HG03135 (cell line): ENCODE measurements around the gene FARP1.

Experiments used
- ATAC-seq: cut with Tn5 transposase; IDR thresholded peaks from one replicate; pipeline ENCODE4 v1.9.1; 2021; ENCODE audit warnings: mild to moderate bottlenecking, moderate library complexity; ENCODE audit not compliant: unreplicated experiment

Gene FARP1

DNA sequence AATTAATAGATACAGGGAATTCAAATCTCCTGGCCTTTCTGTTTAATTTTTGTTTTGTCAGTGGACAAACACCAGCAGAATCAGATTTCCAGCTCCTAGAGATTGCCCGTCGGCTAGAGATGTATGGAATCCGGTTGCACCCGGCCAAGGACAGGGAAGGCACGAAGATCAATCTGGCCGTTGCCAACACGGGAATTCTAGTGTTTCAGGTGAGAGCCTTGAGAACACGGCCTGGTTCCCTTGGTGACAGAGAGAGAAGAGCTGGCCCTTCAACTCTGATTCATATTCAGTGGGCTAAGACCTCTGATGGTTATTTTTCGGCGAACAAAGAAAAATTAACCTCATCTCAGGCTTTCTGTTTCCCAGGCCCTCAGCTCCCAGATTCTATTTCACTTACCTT, 242.7 kb downstream of the FARP1 start:
- no peak for ATAC-seq

DNA sequence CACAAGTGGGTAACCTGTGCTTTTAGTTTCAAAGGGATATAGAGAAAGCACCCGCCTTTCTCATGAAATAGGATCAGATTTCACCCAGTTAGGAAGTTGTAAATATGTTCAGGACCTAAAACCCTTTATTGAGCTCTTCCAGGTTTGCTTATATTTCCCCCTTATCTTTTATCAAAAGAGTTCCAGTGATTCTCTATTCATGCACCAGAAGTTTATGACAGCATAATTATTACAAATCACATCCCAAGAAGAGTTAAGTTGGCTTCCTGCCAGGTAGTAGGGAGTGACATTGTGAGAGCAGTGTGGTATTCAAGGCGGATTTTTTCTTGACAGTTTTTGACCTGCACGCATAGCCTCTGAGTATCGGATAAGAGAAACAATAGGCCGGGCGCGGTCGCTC, 243.7 kb downstream of the FARP1 start:
- ATAC-seq: no peak

DNA sequence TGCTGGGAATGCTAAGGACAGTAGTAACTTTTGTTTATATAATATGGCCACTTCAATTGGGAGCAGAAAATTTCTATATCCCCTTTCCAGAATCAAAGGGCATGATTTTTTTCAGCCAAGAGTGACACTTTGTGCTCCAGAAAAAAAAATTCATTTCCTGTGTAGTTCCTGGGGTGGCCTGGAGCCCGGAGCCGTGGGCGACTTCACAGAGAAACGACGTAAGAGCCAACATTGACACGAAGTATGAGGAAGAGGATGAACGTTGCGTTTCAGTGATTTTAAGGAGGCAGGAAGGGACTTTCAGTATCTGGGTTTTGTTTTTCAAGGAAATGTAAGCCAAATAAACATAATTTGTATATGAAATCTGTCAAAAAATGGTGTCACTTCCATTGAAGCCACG, 246.4 kb downstream of the FARP1 start:
- ATAC-seq: no peak

DNA sequence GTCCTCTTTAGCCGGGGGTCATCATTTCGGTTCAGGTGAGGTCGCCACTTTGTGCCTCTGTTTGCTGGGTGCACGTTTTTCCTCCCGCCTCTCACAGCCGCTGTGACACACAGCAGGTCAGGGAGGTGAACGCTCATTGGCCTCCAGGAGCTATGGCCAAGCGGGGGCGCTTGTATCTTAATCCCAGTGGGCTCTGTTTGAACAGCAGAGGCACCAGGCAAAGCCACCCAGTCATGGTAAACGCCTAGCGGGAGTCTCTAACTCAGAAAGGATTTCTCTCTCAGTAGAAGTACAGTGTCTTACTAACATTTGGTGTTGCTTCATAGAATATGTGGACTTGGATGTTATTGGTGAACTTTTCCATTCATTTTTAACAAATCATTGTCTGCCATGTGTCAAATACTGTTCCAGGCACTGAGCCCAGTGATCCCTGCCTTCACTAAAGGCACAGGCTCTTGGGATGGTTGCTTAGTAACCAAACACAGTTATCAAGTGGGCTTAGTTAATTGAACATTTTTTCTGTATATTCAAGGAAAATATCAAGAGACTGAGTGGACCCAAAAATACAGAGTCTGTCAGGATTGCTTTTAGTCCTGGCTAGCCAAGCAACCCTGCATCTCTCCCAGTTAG, 247.3 kb downstream of the FARP1 start:
- no peak for ATAC-seq

DNA sequence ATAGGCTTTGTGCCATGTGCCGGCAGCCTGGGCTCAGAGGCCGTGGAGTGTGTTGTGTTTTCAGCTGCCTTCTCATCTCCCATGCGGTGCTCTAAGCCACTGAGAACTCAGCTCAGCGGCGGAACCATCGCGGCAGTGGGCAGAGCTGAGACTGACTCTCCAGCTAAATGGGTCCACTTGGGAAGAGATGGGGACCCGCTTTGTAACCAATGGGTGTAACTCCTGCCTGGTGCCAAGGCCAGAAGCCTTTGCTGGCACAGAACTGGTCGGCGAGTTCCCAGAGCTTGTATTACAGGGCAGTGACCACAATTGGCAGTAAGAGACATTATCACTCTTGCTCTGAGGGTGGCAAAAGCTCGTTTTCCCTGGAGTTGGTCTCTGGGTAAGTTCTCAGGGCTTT, 251.0 kb downstream of the FARP1 start:
- ATAC-seq: no peak

DNA sequence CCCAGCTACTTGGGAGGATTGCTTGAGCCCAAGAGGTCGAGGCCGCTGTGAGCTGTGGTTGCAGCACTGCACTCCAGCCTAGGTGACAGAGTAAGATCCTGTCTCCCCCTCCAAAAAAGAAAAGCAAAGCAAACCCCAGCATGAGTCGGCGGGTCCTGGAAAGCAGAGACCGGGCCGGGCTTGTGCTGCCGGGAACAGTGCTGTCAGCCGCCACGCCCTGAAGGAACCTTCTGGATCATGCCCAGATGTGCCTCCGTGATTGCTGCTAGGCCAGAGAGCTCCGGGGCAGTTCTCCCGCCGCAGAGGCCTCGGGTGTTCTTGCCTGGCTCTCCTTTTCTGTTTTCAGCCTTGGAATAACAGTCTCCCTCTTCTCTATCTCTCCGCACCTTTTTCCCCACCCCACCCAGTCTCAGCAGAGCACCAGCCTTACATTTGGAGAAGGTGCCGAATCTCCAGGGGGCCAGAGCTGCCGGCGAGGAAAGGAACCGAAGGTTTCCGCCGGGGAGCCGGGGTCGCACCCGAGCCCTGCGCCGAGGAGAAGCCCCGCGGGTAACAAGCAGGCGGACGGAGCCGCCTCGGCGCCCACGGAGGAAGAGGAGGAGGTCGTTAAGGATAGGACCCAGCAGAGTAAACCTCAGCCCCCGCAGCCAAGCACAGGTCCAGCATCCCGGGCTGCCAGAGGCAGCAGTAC, 252.1 kb downstream of the FARP1 start:
- no peak for ATAC-seq

DNA sequence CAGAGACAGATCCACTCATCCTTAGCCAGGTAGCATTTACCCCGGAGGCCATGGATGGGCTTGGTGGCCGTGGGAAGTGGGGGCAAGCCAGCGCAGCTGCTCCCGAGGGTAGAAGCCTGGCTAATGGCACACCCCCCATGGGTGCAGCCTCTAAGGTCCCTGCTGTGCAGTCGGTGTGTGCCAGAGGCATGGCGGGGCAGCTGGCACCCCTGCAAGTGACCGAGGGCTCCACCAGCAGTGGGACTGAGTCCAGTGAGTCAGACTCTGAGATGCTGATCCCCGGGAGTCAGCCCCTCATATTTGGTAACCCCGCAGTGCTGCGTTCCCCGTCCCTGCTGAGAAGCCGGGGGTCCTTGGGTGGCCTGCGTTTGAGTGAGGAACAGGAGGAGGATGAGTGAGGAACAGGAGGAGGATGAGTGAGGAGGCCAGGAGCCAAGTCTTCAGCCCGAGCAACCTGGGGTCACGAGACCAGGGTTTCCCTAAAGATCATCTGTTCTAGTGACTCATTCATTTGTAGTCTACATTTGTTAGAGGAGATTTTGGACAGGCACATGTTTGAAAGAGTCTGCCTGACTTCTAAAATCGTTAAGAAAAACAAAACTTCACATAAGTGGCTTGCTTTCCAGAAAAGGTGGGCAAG, 253.3 kb downstream of the FARP1 start:
- no peak for ATAC-seq

DNA sequence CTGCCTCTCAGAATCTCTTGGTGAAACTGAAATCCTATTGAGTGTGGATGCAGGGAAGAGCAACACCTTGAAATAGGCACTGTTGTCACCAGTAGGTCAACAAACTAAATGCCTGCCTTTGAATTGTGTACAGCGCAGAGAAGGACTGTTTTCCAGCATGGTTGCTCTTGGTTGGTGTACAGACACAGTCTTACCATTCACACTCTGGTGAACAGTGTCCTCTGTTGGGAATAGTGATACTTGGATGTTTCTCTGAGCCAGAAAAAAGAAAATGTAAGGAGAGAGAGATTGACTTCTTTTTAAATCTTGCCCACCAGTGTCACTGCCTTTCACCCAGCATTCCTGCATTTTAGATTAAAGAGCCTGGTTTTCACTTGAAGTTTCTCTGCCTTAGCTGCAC, 254.3 kb downstream of the FARP1 start:
- no peak for ATAC-seq

DNA sequence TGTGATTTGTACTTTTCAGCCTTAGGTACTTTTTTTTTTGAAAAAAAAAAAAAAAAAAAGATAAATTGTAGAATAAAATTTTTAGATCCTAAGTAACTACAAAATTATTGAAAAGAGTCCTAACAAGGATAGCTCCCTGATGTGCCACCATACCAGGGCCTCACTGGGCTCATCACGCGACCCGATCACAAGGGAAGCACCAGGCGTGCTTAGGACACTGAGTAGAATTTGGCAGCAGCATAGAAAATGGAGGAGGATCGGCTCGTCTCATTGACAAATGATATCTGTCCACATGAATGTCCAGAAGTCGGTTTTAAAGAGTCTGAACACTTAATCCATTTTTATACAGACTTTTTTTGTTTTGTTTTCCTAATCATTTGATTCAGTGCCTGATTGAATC, 255.0 kb downstream of the FARP1 start:
- no peak for ATAC-seq

DNA sequence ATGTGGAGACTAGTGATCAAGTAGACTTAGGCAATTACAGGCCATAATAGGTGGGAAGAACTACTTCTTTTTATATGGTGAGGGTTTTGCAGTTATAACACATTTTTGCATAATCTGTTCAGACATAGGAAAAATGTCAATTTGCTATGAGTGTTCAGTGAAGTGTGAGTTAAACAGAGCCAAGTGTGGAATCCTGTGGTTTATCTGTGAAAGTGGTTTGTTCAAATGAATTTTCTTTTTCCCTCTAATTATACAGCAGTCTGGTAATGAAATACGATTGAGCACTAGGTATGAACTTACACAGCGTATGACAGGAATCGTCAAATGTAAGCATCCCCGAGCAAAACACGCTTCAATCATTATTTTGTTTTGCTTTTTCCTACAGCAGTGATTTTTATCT, 255.7 kb downstream of the FARP1 start:
- no peak for ATAC-seq

DNA sequence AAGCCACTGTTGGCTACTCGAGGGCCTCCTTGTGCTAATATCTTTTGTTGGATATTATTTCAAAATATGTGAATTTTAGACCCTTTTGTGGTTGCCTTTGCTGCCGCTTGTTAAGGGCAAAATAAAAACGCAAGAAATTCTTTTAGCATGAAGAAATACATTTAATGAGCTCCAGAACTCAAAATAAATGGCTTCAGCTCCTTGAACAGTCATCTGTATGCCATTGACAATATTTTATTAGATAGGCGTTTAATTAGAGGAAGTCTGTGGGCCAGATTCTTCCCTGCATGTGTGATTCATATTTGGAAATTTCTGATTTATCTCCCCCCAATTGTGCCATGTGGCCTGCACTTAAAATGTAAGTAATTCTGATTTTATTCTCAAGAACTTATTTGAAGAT, 256.9 kb downstream of the FARP1 start:
- ATAC-seq: no peak

DNA sequence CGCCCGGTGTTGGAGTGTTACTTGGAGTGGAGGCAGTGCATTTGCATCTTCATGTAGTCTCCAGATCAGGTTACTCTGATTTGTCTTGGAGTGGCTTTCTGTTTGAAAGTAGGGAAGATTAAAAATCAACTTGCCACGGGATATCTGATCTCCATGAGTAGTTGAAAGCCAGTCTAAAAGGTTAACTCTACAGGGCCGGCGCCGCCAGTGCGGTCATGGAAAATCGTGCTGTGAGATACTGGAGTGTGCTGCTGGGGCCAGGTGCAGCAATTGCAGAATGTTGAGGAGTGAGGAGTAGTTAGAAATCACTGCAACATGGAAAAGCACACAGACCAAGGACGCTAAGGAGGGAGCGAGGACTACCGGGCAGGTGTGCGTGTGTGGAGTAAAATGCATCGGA, 259.0 kb downstream of the FARP1 start:
- no peak for ATAC-seq

DNA sequence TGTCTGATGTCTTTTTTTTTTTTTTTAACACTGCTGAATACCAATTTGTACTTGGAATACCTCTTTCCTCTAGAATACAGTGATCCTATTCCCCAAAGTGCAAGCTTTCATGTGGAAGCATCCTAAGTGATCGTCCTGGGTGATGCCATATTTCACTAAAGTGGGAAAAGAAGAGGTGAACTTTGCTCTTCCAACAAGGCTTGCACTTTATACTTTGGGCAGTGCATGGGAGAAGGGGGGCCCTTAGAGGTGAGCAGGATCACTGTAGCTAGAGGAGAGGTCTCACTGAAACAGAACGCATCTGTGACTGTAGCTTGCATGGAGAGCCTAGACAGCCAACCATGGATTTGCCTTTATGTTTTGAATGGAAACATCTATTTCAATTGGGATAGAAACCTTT, 260.2 kb downstream of the FARP1 start:
- ATAC-seq: no peak

DNA sequence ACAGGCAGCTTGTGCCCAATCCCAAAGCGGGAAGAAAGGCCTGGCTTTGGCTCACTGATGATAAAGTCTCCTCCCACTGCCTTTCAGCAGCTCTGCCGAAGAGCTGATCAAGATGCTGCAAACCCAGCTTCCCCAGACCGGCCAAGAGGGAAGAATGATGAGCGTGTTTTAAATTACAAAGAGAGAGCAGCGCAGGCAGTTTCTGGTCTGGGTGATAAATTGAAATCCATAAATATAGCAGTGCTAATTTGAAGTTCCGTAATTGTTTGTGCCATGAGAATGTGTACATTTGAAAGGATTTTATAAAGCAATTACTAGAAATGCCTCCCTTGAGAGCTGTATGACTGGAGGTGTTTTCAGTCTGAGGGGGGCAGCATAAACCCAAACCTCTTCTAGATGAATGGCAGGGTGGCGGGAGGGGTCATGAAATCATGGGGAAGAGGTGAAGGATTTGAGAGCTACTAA, 262.2 kb downstream of the FARP1 start:
- no peak for ATAC-seq

DNA sequence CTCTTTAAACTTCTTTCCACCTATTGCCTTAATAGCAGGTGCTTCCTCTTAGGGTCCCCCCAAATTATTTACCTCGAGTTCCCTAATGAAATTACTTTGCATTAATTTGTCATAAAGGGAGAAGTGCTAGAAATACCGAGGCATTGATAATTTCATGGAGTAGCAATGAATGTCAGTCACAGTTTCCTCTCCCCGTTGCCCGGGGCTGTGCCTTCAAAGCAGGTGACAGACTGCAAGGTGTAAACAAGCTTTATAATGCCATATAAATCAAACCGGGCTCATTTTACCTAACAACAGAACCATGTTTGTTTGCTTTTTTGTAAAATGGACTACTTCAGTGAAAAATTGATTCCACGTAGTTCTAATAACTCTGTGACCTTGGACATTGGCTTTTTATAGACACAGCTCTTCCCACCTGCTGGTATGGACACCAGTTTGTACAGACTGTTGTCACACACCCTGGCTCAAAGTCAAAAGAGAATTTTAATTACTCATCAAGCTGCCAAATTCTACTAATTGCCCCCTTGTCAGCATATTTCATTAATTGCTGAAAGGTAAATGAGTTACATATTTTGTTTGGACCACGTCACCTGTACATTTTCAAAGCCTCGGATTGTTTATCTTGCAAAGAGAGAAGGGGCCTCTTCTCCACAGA, 262.9 kb downstream of the FARP1 start:
- no peak for ATAC-seq

DNA sequence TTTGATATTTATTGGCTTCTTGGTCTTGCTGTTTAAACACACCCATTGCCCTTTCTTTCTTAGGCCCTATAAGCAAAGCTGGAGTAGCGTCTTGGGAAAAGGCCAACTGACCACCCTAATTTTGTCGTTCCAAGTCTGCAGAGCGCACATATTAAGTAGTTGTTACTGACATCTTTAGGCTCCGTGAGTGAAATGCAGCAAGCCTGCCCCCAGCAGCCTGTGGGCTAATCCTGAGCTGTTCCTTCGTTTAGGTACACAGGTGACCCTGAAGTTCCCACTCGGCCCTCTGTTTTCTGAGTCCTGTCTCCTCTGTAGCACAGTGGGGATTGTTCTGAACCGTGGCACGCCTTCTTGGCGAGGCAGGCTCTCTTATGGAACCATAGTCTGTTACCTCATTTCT, 263.5 kb downstream of the FARP1 start:
- ATAC-seq: no peak

DNA sequence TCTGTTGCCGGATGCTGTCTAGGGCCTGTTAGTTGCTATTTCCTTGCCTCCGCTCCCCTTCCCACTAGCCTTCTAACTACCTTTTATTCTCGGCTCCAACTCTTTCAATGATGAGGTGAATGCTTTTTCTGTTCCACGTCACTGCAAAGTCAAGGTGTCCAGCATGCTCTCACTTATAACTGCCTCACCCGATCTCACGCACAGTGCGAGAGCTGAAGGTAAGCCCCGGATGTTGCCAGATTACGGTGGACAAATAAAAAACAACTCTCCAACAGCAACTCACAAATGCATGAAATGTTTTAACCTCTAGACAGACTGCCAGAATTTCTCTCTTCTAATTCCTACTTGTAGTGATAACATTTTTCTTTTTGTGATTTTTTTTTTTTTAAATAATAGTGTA, 264.1 kb downstream of the FARP1 start:
- ATAC-seq: no peak

DNA sequence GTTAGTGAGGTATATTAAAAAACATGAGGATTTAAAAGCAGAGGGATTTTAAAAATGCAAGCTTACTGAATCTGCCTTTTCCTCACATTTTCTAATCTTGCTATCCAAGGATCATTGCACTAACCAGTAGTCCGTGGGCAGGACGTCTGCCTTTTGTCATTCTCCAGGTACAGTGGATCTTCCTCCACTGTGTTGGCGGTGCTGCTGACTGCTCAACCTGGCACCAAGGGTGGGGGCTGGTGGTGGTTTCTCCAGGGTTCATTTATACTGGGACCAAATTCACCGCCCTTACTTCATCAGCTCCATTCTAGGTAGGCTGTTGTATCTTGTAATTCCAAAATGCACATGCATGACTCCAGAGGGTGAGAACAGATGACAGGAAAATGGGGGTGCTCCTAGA, 264.7 kb downstream of the FARP1 start:
- no peak for ATAC-seq

DNA sequence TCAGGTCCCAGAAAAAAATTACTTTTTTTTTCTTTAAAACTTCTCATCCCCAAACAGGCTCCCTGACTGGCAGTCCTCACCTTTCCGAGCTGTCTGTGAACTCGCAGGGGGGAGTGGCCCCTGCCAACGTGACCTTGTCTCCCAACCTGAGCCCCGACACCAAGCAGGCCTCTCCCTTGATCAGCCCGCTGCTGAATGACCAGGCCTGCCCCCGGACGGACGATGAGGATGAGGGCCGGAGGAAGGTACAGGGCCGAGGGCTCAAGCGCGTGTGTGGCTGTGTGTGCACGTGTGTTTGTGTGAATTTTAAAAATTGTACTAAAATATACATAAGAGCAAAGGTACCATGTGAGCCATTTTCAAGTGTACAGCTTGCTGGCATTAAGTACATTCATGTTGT, 266.4 kb downstream of the FARP1 start:
- no peak for ATAC-seq

DNA sequence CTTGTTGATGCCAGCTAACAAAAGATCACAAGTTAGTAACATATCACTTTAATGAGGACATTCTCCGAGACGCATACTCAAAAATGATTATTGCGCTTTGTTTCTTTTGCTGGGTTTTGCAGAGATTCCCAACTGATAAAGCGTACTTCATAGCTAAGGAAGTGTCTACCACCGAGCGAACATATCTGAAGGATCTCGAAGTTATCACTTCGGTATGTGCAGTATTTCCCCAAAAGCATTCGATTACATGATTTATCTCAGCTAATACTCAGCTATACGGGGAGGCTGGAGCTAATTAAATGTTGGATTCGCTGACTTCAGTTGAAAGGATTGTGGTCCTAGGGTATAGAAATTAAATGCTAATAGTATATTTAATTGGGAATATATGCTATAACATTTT, 267.7 kb downstream of the FARP1 start:
- no peak for ATAC-seq

DNA sequence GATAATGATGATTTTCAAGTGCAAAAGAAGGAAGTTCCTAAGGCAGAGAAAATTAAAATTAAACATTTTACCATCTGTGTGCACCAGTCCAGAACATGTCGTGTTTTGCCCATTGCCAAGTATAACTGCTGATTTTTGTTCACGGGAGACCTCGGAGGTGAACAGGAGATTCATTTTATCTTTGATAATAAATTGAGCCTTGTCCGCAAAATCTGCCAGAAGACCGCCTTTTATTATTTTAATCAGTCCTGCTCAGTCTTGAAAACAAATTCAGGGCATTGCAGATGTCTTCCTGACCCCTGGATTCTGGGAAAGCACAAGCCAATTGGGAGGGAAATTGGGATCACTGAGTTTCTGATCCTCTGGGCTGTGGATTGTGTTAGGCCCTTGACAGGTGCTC, 268.1 kb downstream of the FARP1 start:
- no peak for ATAC-seq
